Putamen (tissue), 1 donor: Measurements from ENCODE around the gene NANOS3.

Source experiments
- DNase-seq: peaks from one replicate; pipeline ENCODE4 v3.0.0-alpha.2; 2016; ENCODE audit warnings: low spot score

The NANOS3 gene

GRCh38 chr19:13876834-13877233 is at the start of gene NANOS3:
TSS of gene NANOS3 (plus strand) at chr19:13877134. CDS start at chr19:13877249, 115 bp downstream.
- DNase-seq = no peak

- DNase-seq = no peak
These were observed 49.3 kb upstream of the NANOS3 start for GRCh38 chr19:13827656-13828055.

GRCh38 chr19:13830114-13830740 is 46.7 kb upstream of the NANOS3 start:
- DNase-seq = no peak

GRCh38 chr19:13830741-13831536 is 46.0 kb upstream of the NANOS3 start:
- no peak for DNase-seq

GRCh38 chr19:13831537-13832467 is 45.1 kb upstream of the NANOS3 start:
- no peak for DNase-seq

- DNase-seq = peak; percentile 85
These were observed 43.3 kb upstream of the NANOS3 start for GRCh38 chr19:13833330-13834243.

- DNase-seq = no peak
These were observed 42.5 kb upstream of the NANOS3 start for GRCh38 chr19:13834244-13835069.

- DNase-seq = no peak
These were observed 40.9 kb upstream of the NANOS3 start for GRCh38 chr19:13835791-13836723.

- DNase-seq = no peak
These were observed 38.4 kb upstream of the NANOS3 start for GRCh38 chr19:13838435-13839129.

GRCh38 chr19:13839130-13839937 is 37.6 kb upstream of the NANOS3 start:
- no peak for DNase-seq

GRCh38 chr19:13839938-13840304 is 37.0 kb upstream of the NANOS3 start:
- DNase-seq = no peak

- DNase-seq = no peak
These were observed 36.4 kb upstream of the NANOS3 start for GRCh38 chr19:13840305-13841085.

- no peak for DNase-seq
These were observed 35.6 kb upstream of the NANOS3 start for GRCh38 chr19:13841086-13841961.

GRCh38 chr19:13841962-13842290 is 35.0 kb upstream of the NANOS3 start:
- no peak for DNase-seq

- DNase-seq = no peak
These were observed 34.4 kb upstream of the NANOS3 start for GRCh38 chr19:13842291-13843103.
